Activated CD8-positive, alpha-beta memory T cell treated with anti-CD3 and anti-CD28 coated beads for 4 hours (primary cell): ENCODE results near the gene C16orf92.

Source experiments
- DNase-seq, 2 donors: peaks; one replicate each; pipeline ENCODE4 v3.0.0-alpha.2; 2020; ENCODE audit warnings: low read depth in 2 of 2

C16orf92 gene

GRCh38 chr16:30022887-30023286 is at the start of gene C16orf92:
Gene C16orf92 (plus strand): TSS chr16:30023198. CDS start chr16:30023341, 143 bp downstream.
- no peak for DNase-seq

- peak; percentile 90 to 92 for DNase-seq
These were observed 49.4 kb upstream of the C16orf92 start, which contains the start of gene TAOK2 for GRCh38 chr16:29973384-29974246. Gene TAOK2 (plus strand): TSS chr16:29973868. CDS start chr16:29977773, 3,905 bp downstream.

GRCh38 chr16:29974291-29975133 is 48.5 kb upstream of the C16orf92 start:
- no peak for DNase-seq

- DNase-seq: no peak
These were observed 47.9 kb upstream of the C16orf92 start for GRCh38 chr16:29975134-29975538.

GRCh38 chr16:29975811-29976511 is 47.0 kb upstream of the C16orf92 start:
- no peak for DNase-seq

- DNase-seq: no peak
These were observed 45.8 kb upstream of the C16orf92 start for GRCh38 chr16:29977063-29977825.

GRCh38 chr16:29978081-29978480 is 44.9 kb upstream of the C16orf92 start:
- no peak for DNase-seq

- DNase-seq: no peak
These were observed 44.3 kb upstream of the C16orf92 start for GRCh38 chr16:29978564-29979270.

- DNase-seq: no peak
These were observed 40.2 kb upstream of the C16orf92 start for GRCh38 chr16:29982560-29983419.

GRCh38 chr16:29983420-29984136 is 39.4 kb upstream of the C16orf92 start:
- no peak for DNase-seq

GRCh38 chr16:29984137-29984763 is 38.7 kb upstream of the C16orf92 start:
- no peak for DNase-seq

- no peak for DNase-seq
These were observed 38.2 kb upstream of the C16orf92 start for GRCh38 chr16:29984764-29985147.

GRCh38 chr16:29985271-29985811 is 37.7 kb upstream of the C16orf92 start:
- DNase-seq: no peak

GRCh38 chr16:29986231-29986630 is 36.8 kb upstream of the C16orf92 start:
- DNase-seq: no peak

- DNase-seq: no peak
These were observed 36.1 kb upstream of the C16orf92 start for GRCh38 chr16:29986931-29987330.

GRCh38 chr16:29987371-29988085 is 35.5 kb upstream of the C16orf92 start:
- DNase-seq: no peak

GRCh38 chr16:29988346-29989075 is 34.5 kb upstream of the C16orf92 start:
- DNase-seq: no peak
